PFSK-1 (cell line): ENCODE results near the gene RAMAC.

ENCODE experiments used
- FOXP2 ChIP-seq: optimal IDR thresholded peaks from 2 replicates; pipeline ENCODE3; 2011; ENCODE audit warnings: borderline replicate concordance, control low read depth, inconsistent platforms; ENCODE audit not compliant: insufficient read depth; ENCODE audit errors: extremely low read length, extremely low read depth
- POLR2AphosphoS5 ChIP-seq: IDR thresholded peaks from 2 replicates; pipeline ENCODE4 v1.6.1; 2012; ENCODE audit warnings: low read depth, mild to moderate bottlenecking, control low read depth, low read length, moderate library complexity
- REST ChIP-seq, 2 experiments: IDR thresholded peaks; 2 replicates each; pipeline versions ENCODE4 v1.6.1 to v1.8.0; 2011 to 2012; ENCODE audit warnings: low read depth in 2 of 2, low read length in 2 of 2, control low read depth in 1 of 2, inconsistent platforms in 1 of 2, mild to moderate bottlenecking in 1 of 2, moderate library complexity in 1 of 2; ENCODE audit not compliant: insufficient read depth in 1 of 2
- SIN3A ChIP-seq: IDR thresholded peaks from 2 replicates; pipeline ENCODE4 v1.6.1; 2012; ENCODE audit warnings: mild to moderate bottlenecking, low read length, moderate library complexity, borderline replicate concordance; ENCODE audit not compliant: insufficient read depth
- TAF1 ChIP-seq: IDR thresholded peaks from 2 replicates; pipeline ENCODE4 v1.6.1; 2012; ENCODE audit warnings: low read length, control low read depth, borderline replicate concordance; ENCODE audit not compliant: insufficient read depth

Gene RAMAC

GRCh38 chr15:83036253-83036652, 50.2 kb downstream of the RAMAC start:
- TF ChIP-seq SIN3A (no peak), REST (IDR thresholded peaks at IDR 0.05; ENCODE audit: insufficient read depth in 1 of 2, low read depth in 2 of 2, low read length in 2 of 2) (no peak), FOXP2 (no peak), POLR2AphosphoS5 (no peak), TAF1 (no peak)

- TF ChIP-seq TAF1 (no peak), SIN3A (no peak)
Measured at GRCh38 chr15:83039206-83039605, 53.2 kb downstream of the RAMAC start.
